ENCODE data around the gene RRP15.

RRP15 gene

DNA sequence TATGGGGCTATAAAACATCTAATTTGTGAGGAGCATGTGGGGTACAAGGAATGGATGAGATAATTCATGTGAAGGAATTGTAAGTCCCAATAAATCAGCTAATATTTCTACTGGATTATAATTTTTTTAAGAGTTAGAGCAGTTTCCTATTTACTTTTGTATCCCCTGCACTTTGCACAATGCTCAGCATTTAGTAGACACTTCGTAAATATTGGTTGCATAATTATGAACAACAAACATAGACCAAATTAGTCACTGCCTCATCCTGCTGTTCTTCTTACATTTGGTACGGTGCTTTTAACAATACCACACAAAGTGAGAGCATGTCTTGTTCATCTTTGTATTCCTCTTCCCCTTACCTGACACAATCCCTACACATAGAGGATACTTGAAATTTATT is 27.1 kb upstream of the RRP15 start:
- DNase-seq (ENCODE audit: low spot score), result no peak
- Histone ChIP-seq H3K27ac (replicated peaks; ENCODE audit: low read length) (no peak overlapping the region), H3K18ac (ENCODE audit: low read length) (no peak overlapping the region), H3K4me3 (ENCODE audit: low read length in 2 of 2) (no peak overlapping the region), H3K4ac (ENCODE audit: low read length) (no peak overlapping the region), H3K9me3 (replicated peaks in 1 of 2; ENCODE audit: control insufficient read depth in 2 of 2, insufficient read depth in 1 of 2, low read depth in 1 of 2, low read length in 2 of 2) (no peaks in the 10 kb centered on the region), H2BK12ac (ENCODE audit: low read length) (no peak overlapping the region), H3K36me3 (replicated peaks in 1 of 2; ENCODE audit: control insufficient read depth in 2 of 2, insufficient read depth in 2 of 2, low read length in 2 of 2) (no peaks in the 10 kb centered on the region), H4K8ac (ENCODE audit: low read depth, low read length) (no peak overlapping the region), H3K14ac (ENCODE audit: low read length) (no peak overlapping the region), H2AFZ (ENCODE audit: low read length) (no peak overlapping the region), H3K9ac (ENCODE audit: low read depth, low read length, poor library complexity) (no peak overlapping the region), H2BK120ac (ENCODE audit: low read depth, low read length) (no peak overlapping the region), H3K79me1 (ENCODE audit: low read depth, low read length) (no peaks in the 10 kb centered on the region), H3K27me3 (ENCODE audit: control insufficient read depth in 3 of 3, insufficient read depth in 3 of 3, low read depth in 1 of 3, low read length in 3 of 3) (no peaks in the 10 kb centered on the region), H2AK5ac (ENCODE audit: low read depth, low read length) (no peak overlapping the region), H3K4me1 (ENCODE audit: control insufficient read depth in 2 of 2, insufficient read depth in 1 of 2, low read depth in 1 of 2, low read length in 2 of 2) (no peaks in the 10 kb centered on the region), H2BK5ac (ENCODE audit: low read length) (no peak overlapping the region), H3K4me2 (ENCODE audit: insufficient read depth, low read length, poor library complexity, severe bottlenecking) (no peak overlapping the region), H3K23ac (ENCODE audit: low read depth, low read length, poor library complexity) (no peak overlapping the region), H2BK15ac (ENCODE audit: low read length) (no peak overlapping the region), H4K91ac (ENCODE audit: low read depth, low read length, poor library complexity) (no peak overlapping the region)
- WGBS, 2 donors (ENCODE audit: extremely low coverage in 2 of 2, insufficient read length in 2 of 2, insufficient replicate concordance in 1 of 2), result no CpG with 5 or more reads among the region's 2 CpGs

DNA sequence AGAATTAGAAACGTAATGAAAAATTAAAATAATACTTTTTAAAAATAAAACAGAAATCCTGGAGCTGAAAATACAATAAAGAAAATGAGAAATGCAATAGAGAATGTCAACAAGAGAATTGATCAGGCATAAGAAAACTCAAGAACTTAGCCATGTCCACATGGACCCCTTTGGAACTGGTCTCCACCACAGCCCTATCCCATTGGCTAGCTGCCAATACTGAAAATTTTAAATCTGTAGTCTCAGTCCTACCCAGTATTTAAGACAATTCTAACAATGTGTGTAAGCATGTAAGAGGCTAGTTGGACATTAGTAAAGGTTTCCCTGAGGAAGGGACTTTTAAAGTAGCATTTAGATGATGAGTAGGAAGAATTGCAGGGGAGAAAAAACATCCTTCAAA is 25.8 kb upstream of the RRP15 start:
- no peak overlapping the region for H2BK15ac ChIP-seq (ENCODE audit: low read length)
- no peaks in the 10 kb centered on the region for H3K36me3 ChIP-seq (replicated peaks in 1 of 2; ENCODE audit: control insufficient read depth in 2 of 2, insufficient read depth in 2 of 2, low read length in 2 of 2)
- no peak overlapping the region for H2BK12ac ChIP-seq (ENCODE audit: low read length)
- DNase-seq (ENCODE audit: low spot score), result no peak
- H3K4me3 ChIP-seq (ENCODE audit: low read length in 2 of 2), result no peak overlapping the region
- no peak overlapping the region for H3K4ac ChIP-seq (ENCODE audit: low read length)
- no peaks in the 10 kb centered on the region for H3K4me1 ChIP-seq (ENCODE audit: control insufficient read depth in 2 of 2, insufficient read depth in 1 of 2, low read depth in 1 of 2, low read length in 2 of 2)
- H3K14ac ChIP-seq (ENCODE audit: low read length), result no peak overlapping the region
- no peak overlapping the region for H3K4me2 ChIP-seq (ENCODE audit: insufficient read depth, low read length, poor library complexity, severe bottlenecking)
- H2BK120ac ChIP-seq (ENCODE audit: low read depth, low read length), result no peak overlapping the region
- H3K9me3 ChIP-seq (replicated peaks in 1 of 2; ENCODE audit: control insufficient read depth in 2 of 2, insufficient read depth in 1 of 2, low read depth in 1 of 2, low read length in 2 of 2), result no peaks in the 10 kb centered on the region
- H3K27ac ChIP-seq (replicated peaks; ENCODE audit: low read length), result no peak overlapping the region
- H2BK5ac ChIP-seq (ENCODE audit: low read length), result no peak overlapping the region
- H2AFZ ChIP-seq (ENCODE audit: low read length), result no peak overlapping the region
- no CpG with 5 or more reads among the region's 1 CpG for WGBS, 2 donors (ENCODE audit: extremely low coverage in 2 of 2, insufficient read length in 2 of 2, insufficient replicate concordance in 1 of 2)
- H3K23ac ChIP-seq (ENCODE audit: low read depth, low read length, poor library complexity), result no peak overlapping the region
- no peak overlapping the region for H4K8ac ChIP-seq (ENCODE audit: low read depth, low read length)
- no peak overlapping the region for H4K91ac ChIP-seq (ENCODE audit: low read depth, low read length, poor library complexity)
- no peaks in the 10 kb centered on the region for H3K27me3 ChIP-seq (ENCODE audit: control insufficient read depth in 3 of 3, insufficient read depth in 3 of 3, low read depth in 1 of 3, low read length in 3 of 3)
- no peak overlapping the region for H3K9ac ChIP-seq (ENCODE audit: low read depth, low read length, poor library complexity)
- H2AK5ac ChIP-seq (ENCODE audit: low read depth, low read length), result no peak overlapping the region
- no peaks in the 10 kb centered on the region for H3K79me1 ChIP-seq (ENCODE audit: low read depth, low read length)
- H3K18ac ChIP-seq (ENCODE audit: low read length), result no peak overlapping the region

DNA sequence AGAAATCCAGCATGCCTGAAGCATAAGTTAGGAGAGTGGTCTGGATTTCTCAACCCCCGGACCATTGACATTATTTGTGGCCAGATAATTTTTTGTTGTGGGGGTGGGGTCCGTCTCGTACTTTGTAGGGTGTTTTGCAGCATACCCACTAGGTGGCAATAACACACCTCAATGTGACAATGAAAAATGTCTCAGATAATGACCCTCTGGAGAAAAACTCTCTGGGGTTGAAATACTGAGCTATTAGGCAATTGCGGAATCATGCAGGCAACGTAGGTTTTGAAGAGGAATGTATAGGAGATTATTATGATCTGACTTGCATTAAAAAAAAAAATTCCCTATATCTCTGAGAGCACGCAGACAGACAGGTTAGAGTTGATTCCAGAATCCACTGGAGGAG is 25.3 kb upstream of the RRP15 start:
- H3K79me1 ChIP-seq (ENCODE audit: low read depth, low read length), result no peaks in the 10 kb centered on the region
- no peak overlapping the region for H2AK5ac ChIP-seq (ENCODE audit: low read depth, low read length)
- H3K4me2 ChIP-seq (ENCODE audit: insufficient read depth, low read length, poor library complexity, severe bottlenecking), result no peak overlapping the region
- H4K91ac ChIP-seq (ENCODE audit: low read depth, low read length, poor library complexity), result no peak overlapping the region
- no peak overlapping the region for H2AFZ ChIP-seq (ENCODE audit: low read length)
- no peak overlapping the region for H3K9ac ChIP-seq (ENCODE audit: low read depth, low read length, poor library complexity)
- no peak overlapping the region for H3K27ac ChIP-seq (replicated peaks; ENCODE audit: low read length)
- no peaks in the 10 kb centered on the region for H3K4me1 ChIP-seq (ENCODE audit: control insufficient read depth in 2 of 2, insufficient read depth in 1 of 2, low read depth in 1 of 2, low read length in 2 of 2)
- WGBS, 2 donors (ENCODE audit: extremely low coverage in 2 of 2, insufficient read length in 2 of 2, insufficient replicate concordance in 1 of 2), result no CpG with 5 or more reads among the region's 6 CpGs
- H2BK120ac ChIP-seq (ENCODE audit: low read depth, low read length), result no peak overlapping the region
- no peak overlapping the region for H2BK15ac ChIP-seq (ENCODE audit: low read length)
- no peak overlapping the region for H2BK5ac ChIP-seq (ENCODE audit: low read length)
- H3K9me3 ChIP-seq (replicated peaks in 1 of 2; ENCODE audit: control insufficient read depth in 2 of 2, insufficient read depth in 1 of 2, low read depth in 1 of 2, low read length in 2 of 2), result no peaks in the 10 kb centered on the region
- H3K18ac ChIP-seq (ENCODE audit: low read length), result no peak overlapping the region
- H3K4me3 ChIP-seq (ENCODE audit: low read length in 2 of 2), result no peak overlapping the region
- H3K23ac ChIP-seq (ENCODE audit: low read depth, low read length, poor library complexity), result no peak overlapping the region
- DNase-seq (ENCODE audit: low spot score), result no peak
- no peaks in the 10 kb centered on the region for H3K27me3 ChIP-seq (ENCODE audit: control insufficient read depth in 3 of 3, insufficient read depth in 3 of 3, low read depth in 1 of 3, low read length in 3 of 3)
- no peaks in the 10 kb centered on the region for H3K36me3 ChIP-seq (replicated peaks in 1 of 2; ENCODE audit: control insufficient read depth in 2 of 2, insufficient read depth in 2 of 2, low read length in 2 of 2)
- H4K8ac ChIP-seq (ENCODE audit: low read depth, low read length), result no peak overlapping the region
- no peak overlapping the region for H3K4ac ChIP-seq (ENCODE audit: low read length)
- H2BK12ac ChIP-seq (ENCODE audit: low read length), result no peak overlapping the region
- H3K14ac ChIP-seq (ENCODE audit: low read length), result no peak overlapping the region

DNA sequence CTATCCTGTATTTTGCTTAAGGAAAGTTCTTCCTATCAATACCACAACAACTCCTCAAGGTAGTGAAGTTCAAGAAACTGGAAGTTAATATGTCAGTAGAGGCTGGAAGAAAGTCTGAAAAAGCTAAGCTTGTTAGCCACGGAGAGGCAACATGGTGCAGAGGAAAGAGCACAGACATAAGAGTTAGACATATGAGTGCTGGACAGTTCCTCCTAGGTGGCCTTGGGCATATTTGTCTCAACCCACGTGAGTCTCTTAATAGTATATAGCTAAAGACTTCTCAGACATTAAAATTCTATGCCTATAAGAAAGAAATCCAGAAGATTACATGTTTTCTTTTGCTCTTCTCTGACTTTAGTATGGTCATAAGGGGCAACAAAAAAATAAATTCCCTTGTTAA is 22.8 kb upstream of the RRP15 start:
- H2AFZ ChIP-seq (ENCODE audit: low read length), result no peak overlapping the region
- H3K18ac ChIP-seq (ENCODE audit: low read length), result no peak overlapping the region
- no peaks in the 10 kb centered on the region for H3K4me1 ChIP-seq (ENCODE audit: control insufficient read depth in 2 of 2, insufficient read depth in 1 of 2, low read depth in 1 of 2, low read length in 2 of 2)
- no peak overlapping the region for H3K23ac ChIP-seq (ENCODE audit: low read depth, low read length, poor library complexity)
- no peaks in the 10 kb centered on the region for H3K9me3 ChIP-seq (replicated peaks in 1 of 2; ENCODE audit: control insufficient read depth in 2 of 2, insufficient read depth in 1 of 2, low read depth in 1 of 2, low read length in 2 of 2)
- no peaks in the 10 kb centered on the region for H3K27me3 ChIP-seq (ENCODE audit: control insufficient read depth in 3 of 3, insufficient read depth in 3 of 3, low read depth in 1 of 3, low read length in 3 of 3)
- no peak overlapping the region for H3K4ac ChIP-seq (ENCODE audit: low read length)
- no peak for DNase-seq (ENCODE audit: low spot score)
- no peaks in the 10 kb centered on the region for H3K36me3 ChIP-seq (replicated peaks in 1 of 2; ENCODE audit: control insufficient read depth in 2 of 2, insufficient read depth in 2 of 2, low read length in 2 of 2)
- H2BK12ac ChIP-seq (ENCODE audit: low read length), result no peak overlapping the region
- WGBS, 2 donors (ENCODE audit: extremely low coverage in 2 of 2, insufficient read length in 2 of 2, insufficient replicate concordance in 1 of 2), result no CpG with 5 or more reads among the region's 2 CpGs
- H2BK5ac ChIP-seq (ENCODE audit: low read length), result no peak overlapping the region
- H2BK120ac ChIP-seq (ENCODE audit: low read depth, low read length), result no peak overlapping the region
- H3K27ac ChIP-seq (replicated peaks; ENCODE audit: low read length), result no peak overlapping the region
- no peak overlapping the region for H3K9ac ChIP-seq (ENCODE audit: low read depth, low read length, poor library complexity)
- H2AK5ac ChIP-seq (ENCODE audit: low read depth, low read length), result no peak overlapping the region
- no peak overlapping the region for H2BK15ac ChIP-seq (ENCODE audit: low read length)
- no peak overlapping the region for H3K4me3 ChIP-seq (ENCODE audit: low read length in 2 of 2)
- H3K4me2 ChIP-seq (ENCODE audit: insufficient read depth, low read length, poor library complexity, severe bottlenecking), result no peak overlapping the region
- no peak overlapping the region for H4K8ac ChIP-seq (ENCODE audit: low read depth, low read length)
- H4K91ac ChIP-seq (ENCODE audit: low read depth, low read length, poor library complexity), result no peak overlapping the region
- H3K79me1 ChIP-seq (ENCODE audit: low read depth, low read length), result no peaks in the 10 kb centered on the region
- H3K14ac ChIP-seq (ENCODE audit: low read length), result no peak overlapping the region
